Mesodermal cell (in vitro differentiated cells): ENCODE results near the gene KLHL29.

Source experiments
- H3K27ac ChIP-seq: 2 replicates; pipeline ENCODE4 v1.7.0; 2013; ENCODE audit warnings: mild to moderate bottlenecking, low read depth, low read length, moderate library complexity; ENCODE audit not compliant: severe bottlenecking
- H3K36me3 ChIP-seq: 2 replicates; pipeline ENCODE4 v1.7.1; 2013; ENCODE audit warnings: mild to moderate bottlenecking, low read length, moderate library complexity; ENCODE audit not compliant: control insufficient read depth, insufficient read depth
- H3K4me1 ChIP-seq: one replicate; pipeline ENCODE4 v1.7.1; 2013; ENCODE audit warnings: mild to moderate bottlenecking, low read length; ENCODE audit not compliant: insufficient read depth, control insufficient read depth, poor library complexity, severe bottlenecking
- H3K4me3 ChIP-seq: 2 replicates; pipeline ENCODE4 v1.7.0; 2013; ENCODE audit warnings: low read length, control low read depth, mild to moderate bottlenecking; ENCODE audit not compliant: insufficient read depth, poor library complexity, severe bottlenecking; ENCODE audit errors: extremely low read depth
- H3K9me3 ChIP-seq: 2 replicates; pipeline ENCODE4 v1.7.1; 2013; ENCODE audit warnings: mild to moderate bottlenecking, low read length, moderate library complexity; ENCODE audit not compliant: control insufficient read depth
- WGBS, 2 experiments: methylation state at CpG; one replicate each; pipeline ENCODE4 v1.1.5; 2013; ENCODE audit warnings: missing lambda C conversion rate in 2 of 2; ENCODE audit not compliant: insufficient coverage in 2 of 2; 5-methylcytosine and 5-hydroxymethylcytosine counted together

The KLHL29 gene

DNA sequence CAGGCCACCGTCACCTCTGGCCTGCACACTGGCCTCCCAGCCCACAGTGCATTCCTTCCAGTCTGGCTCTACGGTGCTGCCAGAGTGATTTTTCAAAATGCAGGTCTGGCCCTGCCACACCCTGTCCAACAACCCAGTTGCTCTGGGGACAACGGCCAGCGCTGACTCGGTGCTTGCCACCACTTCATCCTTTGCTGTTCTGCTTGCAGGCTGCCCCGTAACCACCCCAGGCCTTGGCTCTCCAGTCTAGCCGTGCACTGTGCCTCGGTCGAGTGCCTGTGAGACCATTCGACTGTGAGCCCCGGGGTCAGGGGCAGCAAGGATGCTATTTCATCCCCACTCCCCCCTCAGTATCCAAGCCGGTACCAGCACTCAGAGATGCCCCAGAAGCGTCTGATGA is 262.6 kb downstream of the KLHL29 start:
- peaks cover 8% of the 10 kb centered on the region for H3K36me3 ChIP-seq
- no peak overlapping the region for H3K4me3 ChIP-seq
- 84 to 93% methylated on average over 11 to 13 of the region's 13 CpGs for WGBS, 2 experiments
- H3K27ac ChIP-seq, result no peak overlapping the region
- no peaks in the 10 kb centered on the region for H3K4me1 ChIP-seq
- no peaks in the 10 kb centered on the region for H3K9me3 ChIP-seq

DNA sequence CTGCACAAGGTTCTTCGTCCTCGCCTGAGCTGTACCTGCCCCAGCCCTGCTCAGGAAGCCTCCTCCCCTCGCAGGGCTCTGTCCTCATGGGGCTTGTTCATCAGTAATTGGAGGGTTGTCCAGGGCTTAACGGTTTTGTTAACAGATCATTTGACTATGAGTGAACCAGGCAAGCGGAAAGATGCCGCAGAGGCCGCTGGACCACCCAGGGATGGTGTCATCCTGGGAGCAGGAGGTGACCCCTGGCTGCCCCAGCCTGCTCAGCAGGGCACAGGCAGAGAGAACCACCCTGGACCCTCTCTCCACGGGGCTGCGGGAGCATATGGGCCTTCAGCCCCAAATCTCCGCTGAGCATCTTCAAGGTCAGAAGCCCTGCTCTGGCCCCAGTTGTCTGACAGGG is 264.3 kb downstream of the KLHL29 start:
- Histone ChIP-seq H3K4me3 (no peak overlapping the region), H3K9me3 (no peaks in the 10 kb centered on the region), H3K36me3 (no peaks in the 10 kb centered on the region), H3K27ac (no peak overlapping the region), H3K4me1 (no peaks in the 10 kb centered on the region)
- 92 to 96% methylated on average over 8 to 9 of the region's 10 CpGs for WGBS, 2 experiments

DNA sequence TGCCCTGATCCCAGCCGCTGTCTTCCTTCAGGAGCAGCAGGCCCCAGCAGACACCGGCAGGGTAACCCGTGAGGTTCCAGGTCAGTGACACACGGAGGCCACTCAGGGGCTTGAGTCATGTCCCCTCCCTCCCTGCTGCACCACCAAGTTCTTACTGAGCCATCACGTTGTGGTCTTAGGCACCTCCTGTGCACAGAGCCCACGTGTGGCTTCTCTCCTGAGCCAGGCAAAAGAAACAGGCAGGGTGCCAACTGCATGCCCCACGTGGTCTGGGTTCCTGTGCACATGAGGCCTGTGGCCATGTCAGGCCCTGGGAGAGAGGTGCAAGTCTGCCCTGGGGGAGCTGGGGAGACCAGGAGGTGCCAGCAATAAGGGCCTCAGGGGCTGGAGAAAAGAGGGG is 264.8 kb downstream of the KLHL29 start:
- no peaks in the 10 kb centered on the region for H3K36me3 ChIP-seq
- H3K9me3 ChIP-seq, result no peaks in the 10 kb centered on the region
- no peaks in the 10 kb centered on the region for H3K4me1 ChIP-seq
- H3K27ac ChIP-seq, result no peak overlapping the region
- no peak overlapping the region for H3K4me3 ChIP-seq
- 85 to 89% methylated on average over 7 of the region's 7 CpGs for WGBS, 2 experiments

DNA sequence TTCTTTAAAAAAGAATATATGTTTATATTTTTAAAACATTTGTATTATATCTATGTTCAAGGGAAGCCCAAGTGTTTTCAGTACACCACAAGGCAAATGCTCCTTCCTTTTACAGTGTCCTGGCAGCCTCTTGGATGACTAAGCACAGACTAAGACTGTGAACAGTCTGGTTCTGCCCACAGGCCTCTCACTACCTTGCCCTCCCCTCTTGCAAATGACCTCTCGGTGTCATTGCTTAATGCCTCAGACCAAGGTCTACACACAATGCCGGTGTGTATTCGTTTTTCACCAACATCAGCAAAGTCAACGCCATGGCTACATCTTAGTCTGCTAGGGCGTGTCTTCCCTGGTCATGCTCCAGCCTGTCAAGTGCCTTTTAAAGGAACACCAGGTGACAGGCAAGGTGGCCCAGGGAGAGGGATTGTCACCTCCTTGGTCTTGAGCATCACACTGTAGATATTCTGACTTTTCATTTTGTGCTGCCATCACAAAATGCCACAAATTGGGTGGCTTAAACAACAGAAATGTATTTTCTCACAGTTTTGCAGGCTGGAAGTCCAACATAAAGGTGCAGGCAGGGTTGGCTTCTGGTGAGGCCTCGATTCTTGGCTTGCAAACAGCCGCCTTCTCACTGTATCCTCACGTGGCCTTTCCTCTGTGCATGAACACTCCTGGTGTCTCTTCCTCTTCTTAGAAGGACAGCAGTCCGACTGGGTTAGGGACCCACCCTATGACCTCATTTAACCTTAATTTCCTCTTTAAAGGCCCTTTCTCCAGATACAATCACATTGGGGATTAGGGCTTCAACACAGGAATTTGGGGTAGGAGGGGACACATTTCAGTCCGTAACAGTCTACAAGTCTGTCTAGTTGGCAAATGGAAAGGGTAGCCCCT is 266.5 kb downstream of the KLHL29 start:
- Histone ChIP-seq H3K4me3 (no peak overlapping the region), H3K4me1 (no peaks in the 10 kb centered on the region), H3K9me3 (no peaks in the 10 kb centered on the region), H3K27ac (no peak overlapping the region), H3K36me3 (no peaks in the 10 kb centered on the region)
- WGBS, 2 experiments, result 88 to 89% methylated on average over 8 to 10 of the region's 10 CpGs

DNA sequence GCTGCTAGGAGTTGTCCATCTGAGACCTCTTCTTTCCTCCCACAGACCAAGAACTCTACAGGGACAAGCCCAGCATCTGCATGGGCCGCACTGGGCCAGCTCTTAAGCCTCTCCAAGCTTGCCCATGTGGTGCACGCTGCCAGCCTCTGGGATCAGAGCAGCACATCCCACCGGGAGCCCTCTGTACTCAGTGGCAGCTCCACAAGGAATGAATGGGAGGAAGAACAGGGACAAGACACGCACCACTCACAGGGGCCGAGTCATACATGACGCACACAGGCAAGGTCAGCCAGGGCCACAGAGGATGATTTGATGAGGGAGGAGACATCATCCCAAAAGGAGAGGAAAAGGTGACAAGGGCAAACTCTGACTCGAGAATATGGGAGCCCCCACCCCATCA is 268.3 kb downstream of the KLHL29 start:
- Histone ChIP-seq H3K36me3 (no peaks in the 10 kb centered on the region), H3K27ac (no peak overlapping the region), H3K4me1 (no peaks in the 10 kb centered on the region), H3K9me3 (no peaks in the 10 kb centered on the region), H3K4me3 (no peak overlapping the region)
- WGBS, 2 experiments, result 86 to 98% methylated on average over 4 to 5 of the region's 7 CpGs

DNA sequence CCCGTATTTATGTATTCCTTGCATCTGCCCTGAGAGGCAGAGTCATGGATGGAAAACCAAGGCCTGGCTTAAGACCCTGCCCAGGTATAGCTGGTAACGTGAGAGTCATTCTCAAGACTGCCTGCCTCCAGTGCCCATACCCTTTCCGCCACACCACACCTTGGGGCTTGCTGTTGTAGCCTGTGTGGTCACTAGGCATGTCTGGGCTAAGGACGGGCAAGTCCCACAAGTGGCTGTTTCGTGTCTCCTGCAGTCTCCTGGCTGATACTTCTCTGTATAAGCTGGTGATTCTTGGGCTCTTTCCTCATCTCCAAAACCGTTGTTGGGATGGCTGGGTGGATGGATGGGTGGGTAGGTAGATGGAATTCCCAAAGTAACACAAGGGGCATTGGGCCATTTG is 269.8 kb downstream of the KLHL29 start:
- no peak overlapping the region for H3K27ac ChIP-seq
- H3K36me3 ChIP-seq, result no peaks in the 10 kb centered on the region
- H3K9me3 ChIP-seq, result no peaks in the 10 kb centered on the region
- 97 to 100% methylated on average over 2 to 5 of the region's 6 CpGs for WGBS, 2 experiments
- H3K4me3 ChIP-seq, result no peak overlapping the region
- H3K4me1 ChIP-seq, result no peaks in the 10 kb centered on the region

DNA sequence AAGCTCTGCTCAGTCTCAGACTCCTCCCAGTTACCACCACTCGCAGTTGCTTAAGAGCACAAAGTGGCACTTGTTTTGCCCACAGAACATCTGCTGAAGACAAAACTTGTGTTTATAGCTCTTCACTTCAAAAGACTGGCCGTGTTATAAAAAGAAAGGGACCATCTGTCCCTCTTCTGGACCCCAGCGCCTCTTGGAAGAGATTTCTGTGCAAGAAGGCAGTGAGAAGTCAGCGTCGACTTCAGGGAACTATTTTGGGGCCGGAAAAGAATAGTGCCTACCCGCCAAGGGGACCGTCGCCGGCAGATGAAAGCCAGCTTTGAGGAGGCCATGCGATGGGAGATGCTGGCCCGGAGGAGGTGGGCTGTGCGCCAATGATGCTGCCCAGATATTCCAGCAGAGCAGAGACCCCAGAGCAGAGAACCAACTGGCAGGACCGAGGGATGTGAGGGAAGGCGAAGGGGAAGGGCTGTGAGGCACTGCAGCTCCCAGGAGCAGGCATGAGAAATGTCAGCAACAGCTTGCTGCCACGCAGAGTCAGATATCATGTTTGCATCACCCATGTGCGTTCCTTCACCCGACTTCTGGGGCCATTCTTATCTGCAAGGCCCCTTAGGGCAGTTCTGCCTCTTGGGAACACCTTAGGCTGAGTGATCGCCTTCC is 271.1 kb downstream of the KLHL29 start:
- Histone ChIP-seq H3K36me3 (no peaks in the 10 kb centered on the region), H3K9me3 (no peaks in the 10 kb centered on the region), H3K4me1 (no peaks in the 10 kb centered on the region), H3K4me3 (no peak overlapping the region), H3K27ac (no peak overlapping the region)
- WGBS, 2 experiments, result 92 to 96% methylated on average over 19 of the region's 19 CpGs

DNA sequence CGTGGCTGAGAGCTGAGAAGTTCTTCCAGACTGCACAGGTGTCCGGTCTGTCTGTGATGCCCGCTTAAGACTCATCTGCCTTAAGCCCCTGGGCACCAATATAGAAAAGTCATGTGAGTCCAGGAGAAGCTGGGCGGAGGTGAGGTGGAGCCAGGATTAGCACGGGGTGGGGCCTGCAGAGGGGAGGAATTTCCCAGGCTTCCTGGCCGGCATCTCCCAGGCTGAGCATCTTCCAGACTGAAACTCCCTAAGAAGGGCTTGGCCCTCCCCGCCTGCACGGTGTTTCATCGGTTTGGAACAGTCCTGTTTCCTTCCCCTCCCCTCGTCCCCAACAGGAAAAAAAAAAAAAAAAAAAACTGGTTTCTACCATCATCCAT is 271.6 kb downstream of the KLHL29 start:
- H3K9me3 ChIP-seq, result no peaks in the 10 kb centered on the region
- no peaks in the 10 kb centered on the region for H3K4me1 ChIP-seq
- no peaks in the 10 kb centered on the region for H3K36me3 ChIP-seq
- WGBS, 2 experiments, result 71 to 79% methylated on average over 8 to 9 of the region's 10 CpGs
- no peak overlapping the region for H3K4me3 ChIP-seq
- no peak overlapping the region for H3K27ac ChIP-seq

DNA sequence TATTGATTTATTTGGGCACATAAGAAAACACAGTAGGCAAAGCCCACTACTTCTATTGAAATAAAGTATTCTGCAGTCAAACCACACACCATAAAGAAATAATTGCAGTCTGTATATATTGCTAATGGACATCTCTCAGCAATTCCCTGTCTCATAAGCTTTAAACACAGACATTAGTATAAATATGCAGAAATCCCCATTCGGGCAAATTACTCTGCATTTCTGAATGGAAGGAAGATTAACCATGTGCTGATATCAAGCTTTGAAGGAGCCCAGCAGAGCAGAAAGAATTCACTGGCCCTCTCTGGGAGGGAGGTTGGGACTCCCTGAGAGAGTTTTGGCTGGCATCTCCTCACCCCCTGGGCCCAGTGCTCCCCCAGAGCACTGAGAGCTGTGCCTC is 272.4 kb downstream of the KLHL29 start:
- 100% methylated on average over 1 of the region's 1 CpG; no CpG with 5 or more reads in 1 of the 2 experiments for WGBS, 2 experiments
- no peak overlapping the region for H3K4me3 ChIP-seq
- H3K27ac ChIP-seq, result no peak overlapping the region
- no peaks in the 10 kb centered on the region for H3K4me1 ChIP-seq
- no peaks in the 10 kb centered on the region for H3K9me3 ChIP-seq
- no peaks in the 10 kb centered on the region for H3K36me3 ChIP-seq

DNA sequence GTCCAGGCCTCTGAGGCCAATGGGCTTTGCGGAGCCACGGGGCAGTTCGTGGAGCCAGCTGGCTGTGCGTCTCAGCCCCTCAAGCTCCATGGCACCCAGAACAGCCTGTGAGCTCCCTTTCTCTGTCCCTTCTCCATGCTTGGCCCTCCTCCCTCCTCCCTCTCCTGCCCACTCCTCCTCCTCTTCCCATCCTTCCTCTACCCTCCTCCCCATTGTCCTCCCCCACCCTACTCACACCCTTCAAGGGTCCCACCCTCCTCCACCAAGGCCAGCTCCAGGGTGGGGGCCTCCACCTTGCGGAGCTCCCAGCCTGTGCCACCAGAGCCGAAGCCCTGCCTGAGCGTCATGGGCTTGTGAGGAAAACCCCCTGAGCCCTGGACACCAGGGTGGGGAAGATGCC is 273.0 kb downstream of the KLHL29 start:
- Histone ChIP-seq H3K4me1 (no peaks in the 10 kb centered on the region), H3K4me3 (no peak overlapping the region), H3K27ac (no peak overlapping the region), H3K36me3 (no peaks in the 10 kb centered on the region), H3K9me3 (no peaks in the 10 kb centered on the region)
- 94 to 96% methylated on average over 6 to 7 of the region's 7 CpGs for whole genome bisulfite sequencing, 2 experiments

DNA sequence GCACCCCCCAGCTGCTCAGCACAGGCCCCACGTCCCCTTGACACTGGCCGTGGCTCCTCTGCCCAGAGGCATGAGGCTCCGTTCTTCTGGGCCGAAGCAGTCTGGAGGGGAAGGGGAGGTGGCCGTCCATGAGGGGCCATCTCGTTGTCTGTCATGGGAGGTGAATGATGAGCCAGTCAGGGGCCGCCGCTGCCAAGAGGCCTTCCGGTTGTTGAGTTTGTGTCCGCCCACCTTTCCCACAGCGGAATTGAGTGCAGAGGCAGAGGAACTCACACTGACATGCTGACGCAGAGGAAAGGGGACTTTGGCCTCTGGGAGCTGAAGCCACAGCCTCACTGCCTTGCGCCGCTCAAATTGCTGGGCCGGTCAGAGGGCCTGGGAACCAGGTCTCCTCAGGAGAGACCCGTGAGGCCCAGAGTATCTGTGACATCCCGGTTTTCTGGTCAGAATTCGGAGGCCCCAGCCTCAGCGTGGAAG is 273.5 kb downstream of the KLHL29 start:
- WGBS, 2 experiments, result 75 to 86% methylated on average over 17 to 19 of the region's 19 CpGs
- Histone ChIP-seq H3K4me1 (no peaks in the 10 kb centered on the region), H3K9me3 (no peaks in the 10 kb centered on the region), H3K27ac (no peak overlapping the region), H3K4me3 (no peak overlapping the region), H3K36me3 (no peaks in the 10 kb centered on the region)
